Measurements from ENCODE around the gene ARHGEF4.

GRCh38 chr2:131094463-131095281 is 258.0 kb downstream of the ARHGEF4 start:
- no peak for TF ChIP-seq CTCF (IDR thresholded peaks at IDR 0.05)
- TF ChIP-seq POLR2A (IDR thresholded peaks at IDR 0.05) = no peak

All from esophagus squamous epithelium (tissue), 4 donors.